Measurements from ENCODE around the gene MEF2B.
"Not testable (repeated sequence)": the region's sequence is repeated elsewhere in the genome, so short reads cannot be mapped to it uniquely, and the experiment has no call there.

The MEF2B gene

DNA sequence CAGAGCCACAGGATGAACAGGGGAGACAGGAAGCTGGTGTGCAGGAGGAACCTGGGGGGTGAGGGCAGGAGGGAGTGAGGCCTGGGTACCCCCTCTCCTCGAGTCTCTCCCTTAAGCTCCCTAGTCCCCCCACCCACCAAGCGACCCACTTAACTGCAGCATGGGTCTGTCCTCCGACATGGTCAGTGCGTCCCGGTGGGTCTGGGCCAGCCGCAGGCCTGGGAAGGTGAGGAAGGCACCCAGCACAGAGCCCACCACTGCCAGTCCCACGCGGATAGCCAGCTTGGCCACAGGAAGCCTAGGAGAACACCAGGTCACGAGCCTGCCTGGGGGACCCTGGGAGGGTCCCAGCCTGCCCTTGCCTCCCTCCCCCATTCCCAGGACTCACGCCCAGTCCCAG, 48.7 kb downstream of the MEF2B start:
- no peak for DNase-seq

DNA sequence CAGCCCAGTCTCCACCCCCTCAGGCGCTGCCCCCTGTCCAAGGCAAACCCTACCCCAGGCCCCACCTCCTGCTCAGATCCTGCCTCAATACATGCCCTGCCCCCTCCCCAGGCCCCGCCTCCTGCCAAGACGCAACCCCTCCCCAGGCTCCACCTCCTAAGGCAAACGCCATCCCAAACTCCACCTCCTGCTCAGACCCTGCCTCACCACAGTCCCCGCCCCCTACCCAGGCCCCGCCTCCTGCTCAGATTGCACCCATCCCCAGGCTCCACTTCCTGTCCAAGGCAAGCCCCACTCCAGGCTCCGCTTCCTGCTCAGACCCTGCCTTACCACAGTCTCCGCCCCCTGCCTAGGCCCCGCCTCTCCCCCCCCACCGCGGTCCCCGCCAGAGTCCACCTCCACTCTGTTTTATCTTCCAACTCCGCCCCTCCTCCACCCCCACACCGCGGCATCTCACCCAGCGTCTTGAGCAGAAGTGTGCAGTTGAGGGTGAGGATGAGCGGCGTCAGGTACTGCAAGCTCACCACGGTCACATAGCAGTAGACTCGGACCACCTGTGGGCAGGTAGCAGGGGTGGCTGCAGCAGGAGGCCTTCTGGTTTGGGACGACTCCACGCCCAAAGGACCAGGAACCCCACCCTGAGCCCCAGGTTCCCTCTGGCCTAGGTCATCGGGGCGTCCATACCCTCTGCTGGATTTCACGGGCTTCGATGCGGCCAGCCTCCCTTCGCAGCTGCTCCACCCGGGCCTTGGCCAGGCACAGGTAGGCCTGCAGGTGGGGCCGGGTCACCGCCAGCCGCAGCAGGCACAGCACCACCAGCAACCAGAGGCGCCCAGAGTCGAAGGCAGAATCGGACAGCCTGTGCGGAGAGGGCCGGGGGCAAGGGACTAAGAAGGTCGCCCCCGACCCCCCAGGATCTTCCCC, 49.5 kb downstream of the MEF2B start:
- DNase-seq = no peak

DNA sequence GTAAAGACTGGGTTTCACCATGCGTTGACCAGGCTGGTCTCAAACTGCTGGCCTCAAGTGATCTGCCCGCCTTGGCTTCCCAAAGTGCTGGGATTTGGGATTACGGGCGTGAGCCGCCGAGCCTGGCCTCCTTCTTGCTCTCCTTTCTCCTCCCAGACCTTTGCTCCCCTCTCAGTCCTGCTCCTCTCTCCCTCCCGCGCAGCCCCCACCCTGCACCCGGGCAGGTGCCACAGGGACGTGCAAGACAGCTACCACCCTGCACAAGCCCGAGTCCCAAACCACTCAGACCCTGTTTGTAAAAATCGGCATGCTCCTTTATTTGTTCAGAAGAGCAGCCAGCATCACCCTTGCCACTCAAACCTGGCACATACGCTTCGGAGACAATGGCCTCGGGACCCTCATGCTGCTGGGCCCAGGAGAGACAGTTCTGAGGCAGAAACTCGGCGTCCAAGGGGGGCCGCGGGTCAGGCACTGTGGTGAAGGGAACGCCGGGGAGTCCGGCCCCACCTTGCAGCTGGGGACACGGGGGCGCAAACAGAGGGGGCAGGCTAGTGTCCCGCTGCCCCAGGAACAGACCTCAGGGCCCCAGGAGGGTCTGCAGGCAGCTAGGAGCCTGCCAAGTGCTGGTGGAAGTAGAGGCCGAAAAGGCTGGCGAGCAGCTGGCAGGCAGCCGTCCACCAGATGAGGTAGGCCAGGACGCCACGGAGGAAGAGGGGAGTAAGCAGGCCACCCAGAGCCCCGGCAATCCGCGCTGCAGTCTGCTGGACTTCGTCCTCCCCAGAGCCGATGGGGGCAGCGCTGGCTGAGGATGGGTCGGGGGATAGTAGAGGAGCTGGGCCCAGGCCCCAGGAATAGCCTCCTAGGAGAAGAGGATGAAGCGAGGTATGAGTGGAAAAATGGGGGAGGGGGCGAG, 50.5 kb downstream of the MEF2B start:
- DNase-seq = no peak

DNA sequence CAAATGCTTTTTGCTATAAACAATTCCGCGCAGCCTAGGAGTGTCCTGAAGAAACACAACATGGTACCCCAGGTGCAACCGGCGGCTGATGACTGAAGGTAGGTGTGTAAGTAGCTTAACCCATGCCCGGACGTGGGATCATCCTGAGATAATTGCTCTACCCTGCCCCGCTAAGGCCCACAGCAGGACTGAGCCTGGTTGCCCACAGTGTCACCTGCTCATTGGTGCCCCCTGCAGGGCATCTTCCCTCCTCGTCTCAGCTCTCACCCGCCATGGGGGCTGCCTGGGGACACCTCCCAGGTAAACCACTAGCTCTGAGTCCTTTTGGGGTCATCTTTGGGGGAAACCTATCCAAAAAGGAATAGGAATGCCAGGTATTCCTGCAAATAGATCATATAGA, 54.1 kb downstream of the MEF2B start:
- no peak for DNase-seq

DNA sequence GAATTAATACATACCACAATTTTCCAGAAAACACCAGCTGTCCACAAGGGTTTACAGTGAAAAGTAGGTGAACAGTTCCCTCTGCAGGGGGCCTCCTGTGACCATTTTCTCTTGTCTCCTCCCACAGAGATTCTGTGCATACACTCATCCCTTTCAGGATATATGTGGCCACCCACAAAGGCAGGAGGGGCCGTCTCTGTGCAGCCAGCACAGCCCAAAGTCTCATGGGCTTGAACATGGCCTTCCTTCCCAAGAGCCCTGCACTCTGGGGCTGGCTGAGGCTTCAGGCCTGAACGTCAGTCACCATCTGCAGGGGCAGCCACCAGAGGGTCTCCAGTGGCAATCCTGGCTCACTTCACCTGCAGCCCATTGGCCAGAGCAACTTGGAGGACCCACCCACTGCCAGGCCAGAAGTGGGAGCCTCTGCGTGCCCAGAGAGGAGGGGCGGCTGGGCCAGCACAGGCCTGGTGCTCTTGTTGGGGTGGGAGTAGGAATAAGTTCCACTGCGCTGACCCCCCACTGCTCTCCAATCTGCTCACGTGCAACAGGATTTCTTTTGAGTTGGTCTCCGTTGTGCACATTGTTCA, 56.9 kb downstream of the MEF2B start:
- DNase-seq = no peak

DNA sequence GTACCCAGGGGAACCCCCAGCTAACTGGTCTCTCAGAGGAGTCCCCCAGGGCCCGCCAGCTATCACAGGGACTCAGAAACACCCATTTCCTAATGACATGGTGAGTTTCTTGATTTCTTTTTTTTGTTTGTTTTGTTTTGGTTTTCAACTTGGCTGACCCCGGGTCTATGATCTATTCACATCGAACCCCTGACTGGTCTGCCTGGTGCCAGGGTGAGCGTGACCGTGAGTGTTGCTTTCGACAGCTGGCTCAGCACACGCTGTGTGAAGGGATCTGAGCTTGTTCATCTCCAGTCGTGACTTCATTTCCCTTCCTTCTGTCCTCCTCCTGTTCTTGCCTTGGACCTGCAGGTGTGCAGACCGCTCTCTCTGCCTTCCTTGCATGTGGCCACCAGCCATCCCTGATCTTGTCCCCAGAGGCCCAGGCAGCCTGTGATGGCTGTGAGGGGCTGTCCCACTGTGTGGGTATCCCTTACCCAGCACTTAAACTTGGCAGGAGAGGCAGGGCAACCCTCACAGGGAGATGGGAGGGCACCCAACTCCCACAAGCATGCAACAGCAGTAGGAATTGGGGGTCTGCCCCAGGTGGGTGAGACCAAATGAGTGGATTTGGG, 58.0 kb downstream of the MEF2B start:
- DNase-seq = no peak

DNA sequence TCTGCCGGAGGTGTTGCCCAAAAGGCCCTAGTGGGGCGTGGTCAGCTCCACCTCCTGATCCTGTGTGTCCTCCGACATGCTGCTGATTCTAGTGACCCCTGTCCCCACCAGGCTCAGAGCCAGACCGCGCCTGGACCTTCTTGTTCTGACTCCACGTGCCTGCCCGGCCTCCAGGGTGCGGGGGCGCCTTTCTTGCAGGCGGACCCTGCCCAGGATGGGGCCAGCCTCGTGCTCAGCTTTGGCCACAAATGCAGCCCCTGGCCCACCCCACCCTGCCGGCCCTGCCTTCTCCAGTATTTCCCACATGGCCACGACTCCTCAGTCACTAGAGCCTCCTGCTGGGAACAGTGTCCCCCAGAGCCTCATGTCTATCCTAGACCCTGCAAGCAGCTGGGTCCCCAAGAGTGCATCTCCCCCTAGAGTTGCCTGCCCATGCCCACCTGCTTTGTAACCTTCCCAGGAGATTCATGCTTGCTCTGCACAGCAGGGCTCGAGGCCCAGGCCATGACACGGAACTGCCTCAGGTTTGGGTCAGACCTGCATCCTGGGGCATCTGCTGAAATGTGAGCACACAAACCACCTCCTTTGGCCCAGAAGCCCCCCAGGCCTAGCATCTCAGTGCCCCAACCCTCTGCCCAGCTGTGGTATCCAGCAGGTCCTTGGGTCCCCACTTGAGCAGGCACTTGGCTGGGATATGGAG, 58.8 kb downstream of the MEF2B start:
- no peak for DNase-seq

DNA sequence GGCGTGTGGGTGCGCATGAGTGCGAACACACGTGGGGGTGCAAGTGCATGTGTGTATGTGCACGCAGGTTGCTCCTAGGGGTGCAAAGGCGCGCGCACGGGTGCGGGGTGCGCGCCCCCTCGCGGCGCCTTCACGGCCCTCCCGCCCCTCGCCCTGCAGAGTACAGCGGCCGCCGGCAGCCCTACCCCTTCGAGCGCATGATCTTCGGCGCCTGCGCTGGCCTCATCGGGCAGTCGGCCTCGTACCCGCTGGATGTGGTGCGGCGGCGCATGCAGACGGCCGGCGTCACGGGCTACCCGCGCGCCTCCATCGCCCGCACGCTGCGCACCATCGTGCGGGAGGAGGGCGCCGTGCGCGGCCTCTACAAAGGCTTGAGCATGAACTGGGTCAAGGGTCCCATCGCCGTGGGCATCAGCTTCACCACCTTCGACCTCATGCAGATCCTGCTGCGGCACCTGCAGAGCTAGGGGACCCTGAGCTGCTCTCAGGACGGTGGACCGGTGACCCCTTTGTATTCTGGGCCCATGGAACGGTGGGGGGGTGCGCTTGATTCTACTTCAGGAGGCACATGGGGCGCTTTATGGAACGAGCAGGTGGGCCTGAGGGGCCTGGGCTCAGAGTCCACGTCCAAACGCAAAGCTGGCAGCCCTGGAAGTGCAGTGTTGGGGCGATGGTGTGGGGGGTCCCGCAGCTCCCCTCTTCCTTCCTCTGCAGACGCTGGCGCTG, 59.5 kb downstream of the MEF2B start:
- DNase-seq = no peak

DNA sequence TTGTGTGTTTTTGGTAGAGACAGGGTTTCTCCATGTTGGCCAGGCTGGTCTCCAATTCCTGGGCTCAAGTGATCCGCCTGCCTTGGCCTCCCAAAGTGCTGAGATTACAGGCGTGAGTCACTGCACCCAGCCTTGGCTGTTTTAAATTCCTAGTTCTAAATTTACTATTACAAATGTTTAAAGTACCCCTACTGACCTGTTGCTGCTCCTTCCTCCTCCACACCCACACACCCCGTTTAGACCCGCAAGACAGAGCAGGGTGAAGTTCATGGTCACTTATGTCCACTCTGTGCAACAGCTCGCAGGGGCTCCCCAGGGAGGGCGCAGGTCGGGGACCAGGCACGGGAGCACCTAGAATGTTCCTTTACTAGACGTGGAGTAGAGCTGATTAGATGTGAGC, 60.5 kb downstream of the MEF2B start:
- no peak for DNase-seq

DNA sequence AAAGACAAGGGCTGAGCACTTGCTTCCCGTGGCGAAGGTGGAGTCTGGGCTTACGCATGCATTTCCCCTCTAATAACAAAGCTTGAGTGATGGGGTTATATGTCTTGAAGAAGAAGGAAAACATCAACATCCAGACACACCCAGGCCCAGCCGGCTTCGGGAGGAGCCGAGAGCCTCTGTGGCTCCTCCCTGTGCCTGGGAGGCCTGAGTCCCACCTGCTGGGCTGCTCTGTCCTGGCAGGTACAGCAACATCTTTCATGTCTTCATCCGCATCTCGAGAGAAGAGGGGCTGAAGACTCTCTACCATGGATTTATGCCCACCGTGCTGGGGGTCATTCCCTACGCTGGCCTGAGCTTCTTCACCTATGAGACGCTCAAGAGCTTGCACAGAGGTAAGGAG, 62.4 kb downstream of the MEF2B start:
- DNase-seq = no peak

DNA sequence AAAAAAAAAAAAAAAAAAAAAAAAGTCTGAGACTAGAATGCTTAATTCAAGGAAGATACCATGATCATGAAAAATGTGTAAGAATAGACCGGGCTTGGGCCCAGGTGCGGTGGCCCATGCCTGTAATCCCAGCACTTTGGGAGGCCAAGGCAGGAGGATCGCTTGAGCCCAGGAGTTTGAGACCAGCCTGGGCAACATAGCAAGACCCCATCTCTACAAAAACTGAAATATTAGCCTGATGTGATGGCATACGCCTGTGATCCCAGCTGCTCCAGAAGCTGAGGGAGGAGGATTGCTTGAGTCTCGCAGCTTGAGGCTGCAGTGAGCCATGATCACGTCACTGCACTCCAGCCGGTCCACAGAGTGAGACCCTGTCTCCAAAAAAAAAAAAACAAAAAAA, 63.1 kb downstream of the MEF2B start:
- DNase-seq = not testable (repeated sequence)

DNA sequence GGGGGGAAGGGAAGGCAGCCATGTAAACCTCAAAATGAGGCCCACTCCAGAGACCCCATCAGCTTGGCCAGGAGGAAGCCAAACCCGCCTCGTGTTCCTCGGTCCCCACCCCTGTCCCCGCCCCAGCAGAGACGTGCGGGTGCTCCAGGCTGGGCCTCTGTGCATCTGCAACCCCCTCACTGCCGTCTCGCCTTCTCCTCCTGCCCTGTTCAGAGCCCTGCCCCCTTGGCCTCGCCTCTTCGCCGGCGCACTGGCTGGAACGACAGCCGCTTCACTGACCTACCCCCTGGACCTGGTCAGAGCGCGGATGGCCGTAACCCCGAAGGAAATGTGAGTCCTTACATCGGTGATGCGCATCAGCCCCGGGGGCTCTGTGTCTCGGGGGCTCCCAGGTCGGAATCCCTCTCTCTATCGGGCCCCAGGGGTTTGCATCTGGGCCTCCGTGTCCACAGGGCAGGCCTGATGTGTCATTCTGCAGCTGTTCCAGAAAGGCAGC, 64.0 kb downstream of the MEF2B start:
- no peak for DNase-seq

DNA sequence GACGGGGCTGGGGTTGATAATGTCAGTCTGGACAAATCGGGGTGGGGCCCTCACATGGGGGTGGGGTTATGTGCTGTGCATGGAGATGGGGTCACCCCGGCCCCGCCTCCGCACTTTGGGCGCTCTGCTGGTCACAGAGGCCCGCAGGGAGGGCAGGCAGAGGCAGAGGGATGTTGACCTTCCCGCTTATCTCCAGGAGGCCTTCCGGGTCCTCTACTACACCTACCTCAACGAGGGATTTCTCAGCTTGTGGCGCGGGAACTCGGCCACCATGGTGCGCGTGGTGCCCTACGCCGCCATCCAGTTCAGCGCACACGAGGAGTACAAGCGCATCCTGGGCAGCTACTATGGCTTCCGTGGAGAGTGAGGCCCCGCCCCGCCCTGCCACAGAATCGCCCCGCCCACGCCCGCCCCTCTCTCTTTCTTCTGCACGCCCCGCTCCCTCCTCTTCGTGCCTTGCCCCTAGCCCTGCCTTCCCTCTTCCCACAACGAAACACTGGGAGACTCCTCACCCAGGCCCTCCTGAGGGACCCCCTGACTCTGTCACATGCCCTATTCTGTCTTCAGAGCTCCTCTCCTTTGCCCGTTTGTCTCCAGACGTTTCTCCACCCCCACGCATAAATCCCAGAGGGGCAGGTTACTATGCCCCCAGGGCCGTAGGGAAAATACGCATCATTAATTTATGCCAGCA, 64.6 kb downstream of the MEF2B start:
- DNase-seq = peak; percentile 61

DNA sequence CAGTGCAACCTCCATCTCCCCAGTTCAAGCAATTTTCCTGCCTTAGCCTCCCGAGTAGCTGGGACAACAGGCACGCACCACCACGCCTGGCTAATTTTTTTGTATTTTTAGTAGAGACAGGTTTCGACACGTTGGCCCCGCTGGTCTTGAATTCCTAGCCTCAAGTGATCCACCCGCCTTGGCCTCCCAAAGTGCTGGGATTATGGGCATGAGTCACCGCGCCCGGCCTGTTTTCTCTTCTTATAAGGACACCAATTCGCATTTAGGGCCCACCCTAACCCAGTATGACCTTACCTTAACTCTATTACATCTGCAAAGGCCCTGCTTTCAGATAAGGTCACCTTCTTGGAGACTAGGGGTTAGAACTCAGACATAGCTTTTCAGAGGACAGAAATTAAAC, 66.9 kb downstream of the MEF2B start:
- DNase-seq = no peak

DNA sequence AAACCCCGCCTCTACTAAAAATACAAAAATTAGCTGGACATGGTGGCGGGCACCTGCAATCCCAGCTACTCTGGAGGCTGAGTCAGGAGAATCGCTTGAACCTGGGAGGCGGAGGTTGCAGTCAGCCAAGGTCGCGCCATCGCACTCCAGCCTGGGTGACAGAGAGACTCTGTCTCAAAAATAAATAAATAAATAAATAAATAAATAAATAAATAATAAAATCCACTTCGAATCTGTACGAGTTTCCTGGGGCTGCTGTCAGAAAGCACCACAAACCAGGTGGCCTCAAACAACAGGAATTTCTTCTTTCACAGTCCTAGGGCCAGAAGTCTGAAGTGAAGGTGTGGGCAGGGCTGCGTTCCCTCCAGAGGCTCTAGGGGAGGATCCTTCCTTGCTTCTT, 67.5 kb downstream of the MEF2B start:
- not testable (repeated sequence) for DNase-seq

DNA sequence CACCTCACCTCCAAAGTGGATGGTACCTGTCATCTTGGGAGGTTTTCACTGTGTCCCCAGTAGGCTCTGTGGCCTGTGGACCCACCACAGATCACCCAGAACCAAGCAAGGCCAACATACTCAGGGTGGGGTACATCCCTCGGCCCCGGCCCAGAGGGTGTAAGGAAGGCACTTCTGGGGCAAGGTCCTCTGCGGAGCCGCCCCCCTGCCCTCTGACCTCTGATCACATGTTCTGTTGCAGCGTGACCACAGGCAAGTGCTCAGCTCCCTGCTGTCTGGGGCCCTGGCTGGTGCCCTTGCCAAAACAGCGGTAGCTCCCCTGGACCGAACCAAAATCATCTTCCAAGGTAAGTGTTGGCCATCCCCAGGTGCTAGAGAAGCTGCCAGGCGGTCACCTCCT, 68.5 kb downstream of the MEF2B start:
- no peak for DNase-seq

DNA sequence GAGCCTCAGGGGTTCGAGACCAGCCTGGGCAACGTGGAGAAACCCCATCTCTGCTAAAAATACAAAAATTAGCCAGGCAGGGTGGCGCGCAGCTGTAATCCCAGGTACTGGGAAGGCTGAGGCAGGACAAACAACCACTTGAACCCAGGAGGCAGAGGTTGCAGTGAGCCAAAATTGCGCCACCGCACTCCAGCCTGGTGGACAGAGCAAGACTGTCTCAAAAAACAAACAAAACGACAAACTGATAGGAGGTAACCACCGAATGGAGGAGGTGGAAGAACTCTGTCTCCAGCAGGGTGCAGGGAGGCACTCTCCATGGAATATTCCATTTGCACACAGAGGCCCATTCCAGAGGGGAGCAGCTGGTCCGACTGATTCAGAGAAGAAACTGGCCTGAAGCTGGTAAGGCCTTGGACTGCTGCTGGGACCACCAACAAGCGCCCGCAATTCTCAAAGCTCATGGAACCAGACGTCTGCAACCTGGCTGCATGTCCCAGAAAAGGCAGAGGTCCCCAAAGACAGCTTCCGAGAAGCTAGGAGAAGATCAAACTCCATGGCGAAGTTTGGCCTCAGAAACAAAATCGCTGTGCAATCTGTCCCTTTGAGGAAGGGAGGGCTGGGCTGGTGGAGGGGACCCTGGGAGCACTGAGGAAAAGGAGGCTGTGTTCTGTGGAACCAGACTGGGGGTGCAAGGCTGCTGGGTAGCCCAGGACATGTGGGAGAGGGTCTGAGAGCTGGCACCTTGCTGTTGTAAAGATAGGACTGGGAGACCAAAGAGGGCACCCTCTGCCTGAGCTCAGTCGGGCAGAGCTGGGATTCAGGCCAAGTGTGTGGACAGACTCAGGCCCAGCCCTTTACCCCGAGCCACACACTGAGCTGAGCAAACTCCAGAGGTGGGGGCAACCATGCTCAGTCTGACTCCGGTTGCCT, 71.1 kb downstream of the MEF2B start:
- no peak for DNase-seq

DNA sequence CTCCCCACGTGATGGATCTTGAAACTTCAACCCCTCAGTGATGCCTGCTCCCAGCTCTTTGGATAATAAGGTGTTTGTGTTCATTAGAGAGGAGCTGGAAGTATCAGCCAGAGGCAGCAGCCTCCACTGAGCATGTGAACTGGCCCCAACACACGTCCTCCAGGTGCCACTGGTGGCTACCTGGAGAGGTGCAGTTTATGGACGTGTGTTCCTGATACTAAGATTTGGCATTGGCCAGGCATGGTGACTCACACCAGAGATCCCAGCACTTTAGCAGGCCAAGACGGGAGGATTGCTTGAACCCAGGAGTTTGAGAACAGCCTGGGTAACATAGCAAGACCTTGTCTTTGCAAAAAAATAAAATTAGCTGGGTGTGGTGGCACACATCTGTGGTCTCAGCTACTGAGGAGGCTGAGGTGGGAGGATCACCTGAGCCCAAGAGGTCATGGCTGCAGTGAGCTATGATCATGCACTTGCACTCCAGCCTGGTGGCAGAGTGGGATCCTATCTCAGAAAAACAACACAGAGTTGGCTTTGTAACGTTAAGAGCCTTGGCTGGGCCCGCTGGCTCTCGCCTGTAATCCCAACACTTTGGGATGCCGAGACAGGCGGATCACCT, 71.9 kb downstream of the MEF2B start:
- no peak for DNase-seq

Measured in NCI-H526 treated with DMSO at 0.1 percent for 48 hours (cell line).